Measurements from ENCODE around the gene DPP6.
"Not testable (repeated sequence)": the region's sequence is repeated elsewhere in the genome, so short reads cannot be mapped to it uniquely, and the experiment has no call there.

DPP6 gene

DNA sequence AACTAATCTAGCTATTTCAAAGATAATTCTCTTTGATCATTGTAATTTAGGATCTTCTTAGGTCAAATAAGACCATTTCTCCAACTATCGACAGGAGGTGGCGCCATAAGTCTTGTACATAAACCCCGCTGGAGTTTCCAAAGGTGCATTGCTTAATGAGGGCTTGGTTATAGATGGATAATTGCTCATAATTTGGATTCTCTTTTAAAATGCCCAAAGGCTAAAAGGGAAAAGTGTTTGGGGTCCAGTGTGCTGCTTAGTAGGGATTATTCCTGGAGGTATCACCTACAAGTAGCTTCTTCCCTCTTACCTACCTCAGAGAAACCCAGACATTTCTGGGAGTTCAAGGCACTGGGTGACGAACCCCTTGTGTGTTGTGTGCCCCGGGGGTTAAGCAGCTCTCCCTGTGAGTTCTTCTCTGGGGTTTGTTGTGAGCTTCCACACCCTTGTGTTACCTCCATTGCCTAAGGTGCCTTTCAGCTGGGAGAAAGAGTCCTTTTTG lies 875.5 kb downstream of the DPP6 start:
- Histone ChIP-seq H3K9me3 (no peaks in the 10 kb centered on the region), H3K36me3 (no peaks in the 10 kb centered on the region), H3K4me3 (ENCODE audit: low read depth in 1 of 2, low read length in 1 of 2) (peak overlapping the region; percentile 66 to 80), H3K27ac (peak overlapping the region; percentile 91), H3K27me3 (peaks cover 39% of the 10 kb centered on the region), H3K4me1 (ENCODE audit: control insufficient read depth in 1 of 2, insufficient read depth in 1 of 2, low read depth in 1 of 2, low read length in 1 of 2) (peaks cover 10 to 16% of the 10 kb centered on the region in 2 experiments)
- TF ChIP-seq CTCF (IDR thresholded peaks at IDR 0.05) = peak; percentile 62

DNA sequence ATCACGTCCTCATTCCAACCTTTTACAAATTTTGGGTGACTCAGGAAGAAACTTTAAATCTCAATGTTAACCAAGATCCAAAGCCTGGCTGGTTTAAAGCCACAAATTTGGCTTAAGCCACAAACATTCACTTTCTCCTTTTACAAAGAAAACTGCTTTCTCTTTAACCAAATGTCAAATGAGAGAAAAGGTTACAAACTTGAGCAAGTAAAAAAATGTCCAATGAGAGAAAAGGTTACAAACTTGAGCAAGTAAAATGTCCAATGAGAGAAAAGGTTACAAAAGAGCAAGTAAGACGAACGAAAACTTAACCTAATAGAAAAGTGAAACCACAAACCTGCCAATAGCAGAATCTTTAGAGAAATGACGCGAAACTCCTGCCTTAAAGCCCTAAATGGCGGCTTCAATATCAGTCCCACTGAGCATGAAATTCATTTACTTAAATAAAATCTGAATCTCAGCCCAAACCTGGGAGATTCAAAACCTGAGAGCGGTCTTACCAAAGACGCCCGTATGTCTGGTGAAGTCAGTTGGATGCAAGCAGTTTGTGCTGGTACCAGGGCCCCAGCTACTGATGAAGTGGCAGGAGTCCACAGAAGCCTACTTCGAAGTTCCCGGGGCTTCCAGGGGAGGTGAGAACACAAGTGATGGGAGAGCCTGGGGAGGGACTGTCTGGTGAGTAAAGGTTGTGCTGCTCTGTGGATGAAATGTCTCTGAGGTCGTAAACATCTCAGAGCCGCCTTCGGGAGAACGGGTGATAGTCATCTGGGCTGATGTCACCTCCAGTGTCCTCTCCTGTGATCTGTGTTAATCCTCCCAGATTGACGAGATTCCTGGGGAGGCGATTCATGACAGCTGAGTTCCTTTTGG lies 876.2 kb downstream of the DPP6 start:
- peaks cover 10 to 16% of the 10 kb centered on the region in 2 experiments for H3K4me1 ChIP-seq (ENCODE audit: control insufficient read depth in 1 of 2, insufficient read depth in 1 of 2, low read depth in 1 of 2, low read length in 1 of 2)
- no peaks in the 10 kb centered on the region for H3K9me3 ChIP-seq
- peak overlapping the region; percentile 91 for H3K27ac ChIP-seq
- H3K4me3 ChIP-seq (ENCODE audit: low read depth in 1 of 2, low read length in 1 of 2) = peak overlapping the region; percentile 66 to 80
- peaks cover 32% of the 10 kb centered on the region for H3K27me3 ChIP-seq
- no peaks in the 10 kb centered on the region for H3K36me3 ChIP-seq
- no peak for TF ChIP-seq CTCF (IDR thresholded peaks at IDR 0.05)

GRCh38 chr7:154929006-154929726 lies 877.0 kb downstream of the DPP6 start:
- Histone ChIP-seq H3K9me3 (peaks cover 3% of the 10 kb centered on the region), H3K4me1 (ENCODE audit: control insufficient read depth in 1 of 2, insufficient read depth in 1 of 2, low read depth in 1 of 2, low read length in 1 of 2) (peaks cover 10 to 16% of the 10 kb centered on the region in 2 experiments), H3K36me3 (no peaks in the 10 kb centered on the region), H3K4me3 (ENCODE audit: low read depth in 1 of 2, low read length in 1 of 2) (peak overlapping the region; percentile 66 to 80), H3K27me3 (peaks cover 24% of the 10 kb centered on the region), H3K27ac (peak overlapping the region; percentile 91)
- TF ChIP-seq CTCF (IDR thresholded peaks at IDR 0.05) = no peak

DNA sequence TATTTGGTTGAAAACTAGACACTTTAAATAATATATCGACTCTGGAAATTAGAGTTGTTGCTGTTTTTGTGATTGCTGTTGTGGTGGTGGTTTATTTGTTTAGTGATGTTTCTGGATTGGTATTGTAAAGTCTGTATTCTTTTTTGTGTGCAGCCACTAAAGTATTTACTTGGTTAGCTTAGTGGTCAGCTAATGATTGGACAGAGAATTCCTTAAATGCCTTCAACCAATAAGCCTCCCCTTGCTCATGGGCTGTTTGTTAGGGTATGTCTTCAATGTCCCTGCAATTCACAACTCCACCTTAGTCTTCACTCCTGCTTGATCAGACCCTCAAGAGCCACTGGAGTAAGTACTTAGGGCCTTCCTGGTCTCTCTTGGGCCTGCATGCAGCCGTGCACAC lies 879.7 kb downstream of the DPP6 start:
- H3K27ac ChIP-seq = no peak overlapping the region
- H3K4me3 ChIP-seq (ENCODE audit: low read depth in 1 of 2, low read length in 1 of 2) = no peak overlapping the region
- no peak for TF ChIP-seq CTCF (IDR thresholded peaks at IDR 0.05)
- peaks cover 8% of the 10 kb centered on the region for H3K9me3 ChIP-seq
- peaks cover 10 to 16% of the 10 kb centered on the region in 2 experiments for H3K4me1 ChIP-seq (ENCODE audit: control insufficient read depth in 1 of 2, insufficient read depth in 1 of 2, low read depth in 1 of 2, low read length in 1 of 2)
- no peaks in the 10 kb centered on the region for H3K27me3 ChIP-seq
- no peaks in the 10 kb centered on the region for H3K36me3 ChIP-seq

DNA sequence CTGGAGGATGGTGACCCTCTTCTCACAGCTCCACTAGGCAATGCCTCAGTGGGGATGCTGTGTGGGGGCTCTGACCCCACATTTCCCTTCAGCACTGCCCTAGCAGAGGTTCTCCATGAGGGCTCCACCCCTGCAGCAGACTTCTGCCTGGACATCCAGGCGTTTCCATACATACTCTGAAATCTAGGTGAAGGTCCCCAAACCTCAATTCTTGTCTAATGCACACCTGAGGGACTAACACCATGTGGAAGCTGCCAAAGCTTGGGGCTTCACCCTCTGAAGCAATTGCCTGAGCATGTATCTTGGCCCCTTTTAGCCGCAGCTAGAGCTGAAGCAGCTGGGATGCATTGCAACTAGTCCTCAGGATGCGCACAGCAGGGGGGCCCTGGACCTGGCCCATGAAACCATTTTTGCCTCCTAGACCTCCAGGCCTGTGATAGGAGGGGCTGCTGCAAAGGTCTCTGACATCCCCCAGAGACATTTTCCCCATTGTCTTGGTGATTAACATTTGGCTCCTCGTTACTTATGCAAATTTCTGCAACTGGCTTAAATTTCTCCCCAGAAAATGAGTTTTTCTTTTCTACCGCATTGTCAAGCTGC lies 882.3 kb downstream of the DPP6 start:
- not testable (repeated sequence) for H3K27me3 ChIP-seq; H3K36me3 ChIP-seq; H3K27ac ChIP-seq; H3K4me1 ChIP-seq (ENCODE audit: control insufficient read depth in 1 of 2, insufficient read depth in 1 of 2, low read depth in 1 of 2, low read length in 1 of 2); H3K4me3 ChIP-seq (ENCODE audit: low read depth in 1 of 2, low read length in 1 of 2); H3K9me3 ChIP-seq

All from neutrophil (primary cell).